Calu3 (cell line): ENCODE results near the gene MYO3B. TPM values are rescaled to one million over a fixed set of nuclear protein-coding genes. Genes with fewer than 3 reads are reported as not detected.

Experiments used
- BruUV-seq: library from RNA; stranded (reverse); fragments of 400-500 nt; replicated peaks from 2 replicates; lab custom pipeline; 2021; lab: Mats Ljungman, UMichigan
- CTCF ChIA-PET: fragments of 300-600 bp; sonication (Branson Sonifier 250); formaldehyde crosslinking; loops from one replicate; lab custom pipeline; 2022; ENCODE audit warnings: antibody characterized with exemption; lab: Charles Lee
- DNase-seq: peaks from one replicate; pipeline ENCODE4 v3.0.0; 2022
- H3K27ac Mint-ChIP-seq: one replicate; pipeline ENCODE4 v1.8.0; 2022; ENCODE audit warnings: mixed read lengths; ENCODE audit not compliant: unreplicated experiment
- H3K27me3 Mint-ChIP-seq: one replicate; pipeline ENCODE4 v1.8.0; 2022; ENCODE audit warnings: mixed read lengths; ENCODE audit not compliant: unreplicated experiment
- H3K36me3 Mint-ChIP-seq: one replicate; pipeline ENCODE4 v1.8.0; 2022; ENCODE audit warnings: mild to moderate bottlenecking, moderate library complexity, mixed read lengths; ENCODE audit not compliant: insufficient read depth, unreplicated experiment
- H3K4me1 Mint-ChIP-seq: one replicate; pipeline ENCODE4 v1.8.0; 2022; ENCODE audit warnings: mild to moderate bottlenecking, low read depth, mixed read lengths; ENCODE audit not compliant: unreplicated experiment
- H3K4me3 Mint-ChIP-seq: one replicate; pipeline ENCODE4 v1.8.0; 2022; ENCODE audit warnings: mild to moderate bottlenecking, low read depth, moderate library complexity, mixed read lengths; ENCODE audit not compliant: unreplicated experiment
- H3K9me3 Mint-ChIP-seq: one replicate; pipeline ENCODE4 v1.8.0; 2022; ENCODE audit warnings: low read depth, mixed read lengths; ENCODE audit not compliant: unreplicated experiment
- CTCF ChIP-seq: fragments of 200-600 bp; IDR thresholded peaks from one replicate; pipeline ENCODE4 v1.8.0; 2022; ENCODE audit warnings: antibody characterized with exemption; ENCODE audit not compliant: unreplicated experiment
- intact Hi-C: fragments of 100-400 bp; cut with micrococcal nuclease; formaldehyde crosslinking; loops from one replicate; pipeline ENCODE4 v1.10.0; 2022; ENCODE audit not compliant: unreplicated experiment
- total RNA-seq: library from RNA; stranded (reverse); gene quantifications from 2 replicates; pipeline ENCODE4 v1.2.3, GENCODE V29; 2022

MYO3B gene
- total RNA-seq, 1 experiment from 2014 or later = 5.0 TPM

- intact Hi-C loops = no loop called here
- CTCF ChIA-PET = interaction anchor here (0.6 to 1.1 kb wide), 2 partner anchors 10 to 22 kb away, joined by 3 read pairs; no protein-coding TSS in a partner anchor
- no TSS peak for BruUV-seq
- Mint-ChIP-seq H3K9me3 (no peaks in the 10 kb centered on the region), H3K4me1 (peaks cover 18% of the 10 kb centered on the region), H3K27ac (no peak overlapping the region), H3K36me3 (no peaks in the 10 kb centered on the region), H3K27me3 (no peaks in the 10 kb centered on the region), H3K4me3 (no peak overlapping the region)
- no peak for DNase-seq
- no peak for TF ChIP-seq CTCF
These were observed 32.8 kb upstream of the MYO3B start for GRCh38 chr2:170145191-170145590.

- CTCF ChIA-PET = interaction anchor here (0.6 kb wide), 1 partner anchor 21 kb away, joined by 3 read pairs; no protein-coding TSS in a partner anchor
- Mint-ChIP-seq H3K4me3 (no peak overlapping the region), H3K4me1 (peaks cover 11% of the 10 kb centered on the region), H3K9me3 (no peaks in the 10 kb centered on the region), H3K27ac (no peak overlapping the region), H3K36me3 (no peaks in the 10 kb centered on the region), H3K27me3 (no peaks in the 10 kb centered on the region)
- no TSS peak for BruUV-seq
- DNase-seq = no peak
- no peak for TF ChIP-seq CTCF
- intact Hi-C loops = no loop called here
These were observed 32.1 kb upstream of the MYO3B start for GRCh38 chr2:170145675-170146432.

GRCh38 chr2:170146784-170147183 is 31.2 kb upstream of the MYO3B start:
- Mint-ChIP-seq H3K4me1 (peaks cover 9% of the 10 kb centered on the region), H3K36me3 (no peaks in the 10 kb centered on the region), H3K9me3 (no peaks in the 10 kb centered on the region), H3K4me3 (no peak overlapping the region), H3K27me3 (no peaks in the 10 kb centered on the region), H3K27ac (no peak overlapping the region)
- BruUV-seq = no TSS peak
- intact Hi-C loops = no loop called here
- DNase-seq = no peak
- CTCF ChIA-PET = interaction anchor here (0.9 kb wide), 1 partner anchor 10 kb away, joined by 4 read pairs; no protein-coding TSS in a partner anchor
- TF ChIP-seq CTCF = no peak

- DNase-seq = no peak
- no peak overlapping the region for H3K4me3 Mint-ChIP-seq
- no peak overlapping the region for H3K27ac Mint-ChIP-seq
- no TSS peak for BruUV-seq
- no peaks in the 10 kb centered on the region for H3K9me3 Mint-ChIP-seq
- CTCF ChIA-PET = interaction anchor here (0.9 kb wide), 1 partner anchor 9 kb away, joined by 4 read pairs; no protein-coding TSS in a partner anchor
- H3K27me3 Mint-ChIP-seq = no peaks in the 10 kb centered on the region
- H3K4me1 Mint-ChIP-seq = peaks cover 9% of the 10 kb centered on the region
- TF ChIP-seq CTCF = no peak
- no peaks in the 10 kb centered on the region for H3K36me3 Mint-ChIP-seq
- intact Hi-C loops = no loop called here
These were observed 30.4 kb upstream of the MYO3B start for GRCh38 chr2:170147576-170147975.
